IMR-90 (cell line): ENCODE measurements around the gene SYVN1.
A peak's percentile ranks its signal among the peaks of the same experiment; 100 is the strongest.

ENCODE experiments used
- BHLHE40 ChIP-seq: fragments of 150-350 bp; IDR thresholded peaks from 2 replicates; pipeline ENCODE4 v1.6.1; 2016; ENCODE audit warnings: mild to moderate bottlenecking, low read depth, low read length
- CEBPB ChIP-seq: IDR thresholded peaks from 2 replicates; pipeline ENCODE4 v1.6.1; 2012; ENCODE audit warnings: low read depth, low read length, improper control_type of control experiment
- CTCF ChIP-seq: conservative IDR thresholded peaks from 2 replicates; pipeline ENCODE4 v1.5.1; 2012; ENCODE audit warnings: mild to moderate bottlenecking, low read depth, low read length, improper control_type of control experiment
- ELK1 ChIP-seq: fragments of 150-350 bp; IDR thresholded peaks from 2 replicates; pipeline ENCODE4 v1.6.1; 2016; ENCODE audit warnings: low read depth, mild to moderate bottlenecking, low read length, moderate library complexity, borderline replicate concordance
- FOS ChIP-seq: fragments of 150-350 bp; IDR thresholded peaks from 2 replicates; pipeline ENCODE4 v1.6.1; 2016; ENCODE audit warnings: low read depth, low read length
- MAFK ChIP-seq: IDR thresholded peaks from 2 replicates; pipeline ENCODE4 v1.6.1; 2012; ENCODE audit warnings: low read depth, low read length, improper control_type of control experiment
- MXI1 ChIP-seq: IDR thresholded peaks from 2 replicates; pipeline ENCODE4 v1.6.1; 2012; ENCODE audit warnings: low read depth, mild to moderate bottlenecking, low read length, moderate library complexity, borderline replicate concordance
- NFE2L2 ChIP-seq: fragments of 150-350 bp; IDR thresholded peaks from 2 replicates; pipeline ENCODE4 v1.6.1; 2016; ENCODE audit warnings: low read depth, mild to moderate bottlenecking, low read length
- POLR2A ChIP-seq: IDR thresholded peaks from 2 replicates; pipeline ENCODE4 v1.6.1; 2012; ENCODE audit warnings: mild to moderate bottlenecking, low read depth, low read length
- RAD21 ChIP-seq: IDR thresholded peaks from 2 replicates; pipeline ENCODE4 v1.6.1; 2012; ENCODE audit warnings: low read length, improper control_type of control experiment
- SMC3 ChIP-seq: fragments of 150-350 bp; IDR thresholded peaks from 2 replicates; pipeline ENCODE4 v1.6.1; 2016; ENCODE audit warnings: low read depth, mild to moderate bottlenecking, antibody characterized with exemption, low read length, moderate library complexity

GRCh38 chr11:65078151-65078550 is 56.2 kb downstream of the SYVN1 start:
- TF ChIP-seq CTCF (peak; percentile 43), RAD21 (peak; percentile 51), POLR2A (no peak), SMC3 (peak; percentile 39; the same call in 1 of the 2 replicates), MAFK (no peak), ELK1 (no peak), MXI1 (no peak), FOS (no peak), NFE2L2 (no peak), BHLHE40 (no peak), CEBPB (no peak)
